GM21619 (cell line): ENCODE results near the gene PALM3.

Source experiments
- ATAC-seq: cut with Tn5 transposase; IDR thresholded peaks from one replicate; pipeline ENCODE4 v1.9.1; 2021; ENCODE audit not compliant: unreplicated experiment

The PALM3 gene, protein sequence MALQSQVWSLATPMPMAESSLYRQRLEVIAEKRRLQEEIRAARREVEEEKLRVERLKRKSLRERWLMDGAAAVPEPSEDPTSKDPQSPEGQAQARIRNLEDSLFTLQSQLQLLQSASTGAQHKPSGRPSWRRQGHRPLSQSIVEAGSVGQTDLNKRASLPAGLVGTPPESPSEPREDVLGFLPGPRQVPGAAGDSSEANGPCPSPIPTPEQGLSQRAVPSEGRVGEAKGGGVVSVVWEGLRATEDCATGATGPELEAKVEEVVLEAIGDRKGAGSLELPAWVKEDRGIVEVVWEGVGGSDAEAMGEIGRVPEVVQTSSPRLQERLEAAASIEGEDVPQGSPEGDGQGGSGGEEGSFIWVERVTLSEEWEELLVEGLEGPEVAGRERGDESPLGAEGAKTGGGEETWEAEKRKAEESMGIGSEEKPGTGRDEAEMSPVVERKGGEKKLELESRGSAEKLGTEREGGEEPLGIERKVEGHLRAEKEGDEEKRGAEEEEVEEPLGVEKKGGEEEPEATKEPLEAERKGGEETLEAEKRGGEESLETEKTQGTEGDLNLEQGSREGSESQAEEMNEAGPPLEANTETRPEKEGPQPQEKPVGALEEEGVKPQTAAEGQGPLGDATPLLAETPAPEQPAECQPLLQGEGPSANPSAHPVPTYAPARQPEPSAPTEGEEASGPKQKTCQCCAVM

DNA sequence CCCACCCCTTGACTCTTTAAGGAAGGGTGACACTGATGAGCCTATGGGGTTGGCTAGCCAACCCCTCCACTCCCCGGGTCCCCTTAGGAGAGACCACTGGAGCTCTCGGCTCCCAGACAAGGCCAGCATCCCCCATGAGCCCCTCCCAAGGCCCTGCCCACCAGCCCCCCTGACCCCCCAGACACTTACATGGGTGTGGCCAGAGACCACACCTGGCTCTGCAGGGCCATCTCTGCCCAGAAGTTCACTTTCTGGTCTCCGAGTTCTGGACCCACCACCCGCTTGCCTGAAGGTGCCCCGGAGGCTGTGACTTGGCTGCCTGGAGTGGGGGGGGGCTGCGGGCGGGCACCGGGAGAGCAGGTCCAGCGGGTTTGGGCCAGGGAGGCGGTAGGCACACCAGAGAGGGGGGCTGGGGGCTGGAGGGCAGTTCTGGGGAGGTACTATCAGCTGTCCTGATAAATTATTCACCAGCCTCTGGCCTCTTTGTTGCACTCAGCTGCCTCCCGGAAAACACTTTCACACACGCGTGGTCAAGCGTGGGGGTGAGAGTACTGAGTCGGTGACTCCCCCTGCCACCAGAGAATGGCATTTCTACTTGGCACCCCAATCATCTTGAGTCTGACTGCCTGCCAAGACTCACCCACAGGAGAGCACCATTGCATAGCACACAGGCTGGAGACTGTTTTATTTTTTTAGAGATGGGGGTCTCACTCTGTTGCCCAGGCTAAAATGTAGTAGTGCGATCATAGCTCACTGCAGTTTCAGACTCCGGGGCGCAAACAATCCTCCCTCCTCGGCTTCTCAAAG, at the start of gene PALM3:
Gene PALM3 (minus strand): TSS at position 326 of the 807 bp plus-strand sequence. CDS start 96 bp downstream, at position 230.
- no peak for ATAC-seq

DNA sequence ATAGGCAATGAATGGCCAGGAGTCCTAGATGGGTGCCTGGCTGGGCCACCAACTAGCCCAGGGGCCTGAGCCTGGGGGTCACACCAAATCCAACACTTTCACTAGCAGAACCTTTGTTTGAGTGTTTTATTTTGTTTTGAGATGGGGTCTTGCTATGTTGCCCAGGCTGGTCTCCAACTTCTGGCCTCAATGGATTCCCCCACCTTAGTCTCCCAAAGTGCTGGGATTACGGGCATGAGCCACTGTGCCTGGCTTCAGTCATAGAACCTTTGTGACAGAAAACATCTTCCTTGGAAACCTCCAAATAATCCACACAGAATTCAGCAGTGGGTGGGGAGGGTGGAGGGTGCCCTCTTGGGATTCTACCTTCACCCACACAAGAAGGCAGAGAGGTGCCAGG, 49.6 kb upstream of the PALM3 start:
- no peak for ATAC-seq

DNA sequence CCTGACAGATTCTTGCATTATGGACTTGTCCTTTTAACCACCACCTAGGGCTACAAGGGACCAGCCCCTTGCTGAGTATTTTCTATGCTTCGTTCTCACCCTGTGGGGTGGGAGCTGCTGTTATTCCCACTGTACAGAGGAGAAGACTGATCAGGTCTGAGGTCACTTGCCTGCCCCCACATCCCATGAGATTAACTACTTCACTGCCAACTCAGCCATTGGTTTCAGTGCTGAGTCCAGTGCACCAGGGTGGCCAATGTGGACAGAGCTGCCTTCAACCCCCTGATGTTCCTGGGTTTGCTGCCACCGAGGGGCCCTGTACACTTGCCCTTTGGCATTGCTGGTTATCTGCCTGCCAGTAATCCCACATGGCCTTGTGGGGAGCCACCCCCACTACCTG, 48.8 kb upstream of the PALM3 start:
- no peak for ATAC-seq

DNA sequence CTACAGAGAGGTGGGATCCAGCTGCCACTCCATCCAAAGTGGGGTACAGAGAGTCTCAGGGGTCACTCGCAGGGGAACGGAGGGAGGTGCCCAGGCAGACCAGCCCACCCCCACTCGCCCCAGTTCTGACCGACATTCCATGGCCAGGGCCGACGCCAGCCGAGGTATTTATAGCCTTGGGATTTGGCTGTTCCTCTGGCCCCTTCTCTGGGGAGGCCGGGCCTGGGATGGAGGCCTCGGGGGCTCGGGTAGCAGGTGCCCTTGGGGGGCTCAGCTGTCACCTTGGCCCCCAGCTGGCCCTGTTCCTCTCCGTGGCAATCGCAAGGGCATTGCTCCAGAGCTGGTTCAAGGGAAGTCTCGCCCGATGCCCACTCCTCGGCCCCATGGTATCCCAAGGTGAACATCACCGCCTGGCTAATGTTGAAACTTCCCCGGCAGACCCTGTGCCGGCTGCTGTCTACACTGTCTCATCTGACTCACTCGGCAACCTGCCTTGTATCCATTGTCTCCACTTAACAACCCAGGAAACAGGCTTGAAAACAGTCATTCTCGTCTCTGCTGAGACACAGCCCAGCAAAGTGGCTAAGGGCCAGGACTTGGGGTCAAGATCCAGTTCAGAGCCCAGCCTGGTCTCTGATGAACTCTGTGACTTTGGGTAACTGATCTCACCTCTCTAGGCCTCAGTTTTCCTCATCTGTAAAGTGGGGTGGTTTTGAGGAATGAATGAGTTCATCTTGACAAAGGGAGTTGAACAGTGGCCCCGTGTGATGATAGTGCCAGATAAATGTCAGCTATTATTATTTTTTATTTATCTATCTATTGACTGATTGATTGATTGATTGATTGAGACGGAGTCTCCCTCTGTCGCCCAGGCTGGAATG, 45.9 kb upstream of the PALM3 start:
- ATAC-seq: no peak

DNA sequence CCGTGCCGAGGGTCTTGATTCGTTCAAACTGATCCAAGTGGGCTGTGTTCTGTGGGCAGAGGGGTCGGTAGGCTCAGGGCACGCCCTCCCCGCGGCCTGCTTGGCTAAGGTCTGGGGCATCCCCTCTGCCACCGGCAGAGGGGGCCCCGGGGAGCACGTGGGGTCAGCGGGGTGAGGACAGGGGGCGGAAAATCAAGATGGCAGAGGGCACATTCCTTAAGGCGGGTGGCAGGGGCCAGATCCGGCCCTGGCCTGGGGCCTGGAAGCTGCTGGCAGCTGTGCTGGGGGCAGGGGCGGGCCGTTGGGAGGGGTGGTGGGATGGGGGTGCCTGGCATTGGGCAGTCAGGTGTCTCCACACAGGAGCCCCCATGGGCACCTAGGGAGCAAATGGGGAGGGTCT, 45.0 kb upstream of the PALM3 start:
- no peak for ATAC-seq

DNA sequence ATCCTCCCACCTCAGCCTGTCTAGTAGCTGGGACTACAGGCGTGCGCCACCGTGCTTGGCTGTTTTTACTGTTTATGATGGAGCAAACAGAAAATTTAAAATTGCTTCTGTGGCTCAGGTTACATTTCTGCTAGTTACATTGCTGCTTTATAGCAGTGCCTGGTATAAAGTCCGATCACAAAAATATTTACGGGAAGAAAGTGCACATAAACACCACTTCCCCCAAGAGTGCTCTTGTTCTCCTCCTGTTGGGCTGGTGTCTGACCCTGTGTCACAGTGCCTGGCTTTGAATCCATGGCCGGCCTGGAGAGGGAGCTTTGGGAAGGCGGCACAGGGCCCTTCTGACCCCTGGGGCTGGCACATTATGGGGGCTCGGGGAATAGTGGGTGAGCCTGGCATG, 43.8 kb upstream of the PALM3 start:
- ATAC-seq: no peak

DNA sequence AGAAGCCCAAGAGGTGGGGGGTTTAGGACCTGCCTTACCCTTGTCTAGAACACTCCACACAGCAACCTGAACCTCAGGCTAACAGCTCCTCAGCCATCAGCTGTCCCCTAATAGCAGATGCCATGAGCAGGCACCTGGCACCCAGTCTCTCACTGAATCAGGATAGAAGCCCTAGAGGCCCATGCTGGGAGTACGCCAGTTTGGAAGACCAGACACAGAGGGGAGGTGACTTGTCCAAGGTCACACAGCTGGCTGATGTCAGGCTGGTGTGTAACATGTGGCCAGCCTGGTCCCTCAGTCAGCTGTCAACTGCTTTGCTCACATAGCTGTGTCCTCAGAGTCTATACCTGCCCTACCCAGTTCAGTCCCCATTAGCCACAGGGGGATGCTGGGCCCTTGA, 41.4 kb upstream of the PALM3 start:
- ATAC-seq: no peak

DNA sequence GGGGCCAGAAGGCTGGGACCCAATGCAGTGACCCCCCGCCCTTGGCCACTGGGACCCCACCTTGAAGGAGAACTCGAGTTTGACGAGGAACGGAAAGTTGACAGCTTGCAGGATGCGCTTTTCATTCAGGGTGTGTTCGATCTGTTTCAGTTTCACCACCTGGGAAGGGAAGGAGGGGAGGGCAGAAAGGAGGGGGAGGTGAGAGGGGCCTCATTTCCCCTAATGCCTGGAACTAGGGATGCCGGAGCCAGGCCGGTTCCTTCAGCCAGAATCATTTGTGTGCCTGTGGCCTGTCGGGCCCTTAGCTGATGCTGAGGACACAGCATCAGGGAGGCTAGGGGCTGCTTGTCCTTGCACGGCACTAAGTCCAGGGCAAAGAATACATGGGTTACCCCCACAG, 40.9 kb upstream of the PALM3 start:
- ATAC-seq: no peak

DNA sequence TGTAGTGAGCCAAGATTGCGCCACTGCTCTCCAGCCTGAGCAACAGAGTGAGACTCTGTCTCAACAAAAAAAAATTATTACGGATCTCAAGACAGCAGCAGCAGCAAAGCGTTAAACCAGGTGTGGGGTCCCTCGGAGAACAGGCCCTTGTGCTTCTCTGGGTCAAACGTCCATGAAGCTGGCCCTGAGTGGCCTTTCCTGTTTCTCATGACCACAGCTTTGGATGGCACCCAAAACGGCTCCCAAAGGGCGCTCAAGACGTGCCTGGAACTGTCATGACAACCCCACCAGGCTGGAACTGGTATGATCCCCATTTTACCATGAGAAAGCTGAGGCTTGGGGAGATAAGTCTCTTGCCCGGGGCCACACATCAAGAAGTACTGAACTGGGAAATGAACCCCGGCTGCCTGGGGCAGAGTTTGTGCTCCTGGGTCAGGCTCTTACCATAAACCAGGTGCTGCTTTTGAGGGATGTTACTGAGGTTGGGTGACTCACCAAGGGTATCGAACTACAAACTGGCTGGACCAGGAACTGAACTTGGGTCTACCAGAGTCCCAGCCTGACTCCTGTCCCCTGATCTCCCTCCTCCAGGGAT, 40.3 kb upstream of the PALM3 start:
- ATAC-seq: no peak

DNA sequence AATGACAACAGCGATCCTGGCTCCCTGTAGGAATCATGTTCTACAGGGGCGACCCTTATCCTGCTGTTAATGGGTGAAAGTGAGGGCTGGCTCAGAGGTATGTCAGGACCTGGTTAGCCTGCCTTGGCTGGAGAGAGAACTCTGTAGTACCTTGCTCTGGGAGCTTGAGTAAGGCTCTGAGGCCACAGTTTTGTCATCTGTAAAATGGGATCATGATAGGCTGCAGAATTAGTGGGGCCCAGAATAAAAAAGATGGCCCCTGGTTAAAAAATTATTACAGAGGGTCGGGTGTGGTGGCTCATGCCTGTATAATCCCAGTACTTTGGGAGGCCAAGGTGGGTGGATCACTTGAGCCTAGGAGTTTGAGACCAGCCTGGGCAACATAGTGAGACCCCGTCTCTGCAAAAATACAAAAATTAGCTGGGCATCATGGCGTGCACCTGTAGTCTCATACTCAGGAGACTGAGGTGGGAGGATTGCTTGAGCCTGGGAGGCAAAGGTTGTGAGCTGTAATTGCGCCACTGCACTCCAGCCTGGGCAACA, 39.2 kb upstream of the PALM3 start:
- ATAC-seq: no peak

DNA sequence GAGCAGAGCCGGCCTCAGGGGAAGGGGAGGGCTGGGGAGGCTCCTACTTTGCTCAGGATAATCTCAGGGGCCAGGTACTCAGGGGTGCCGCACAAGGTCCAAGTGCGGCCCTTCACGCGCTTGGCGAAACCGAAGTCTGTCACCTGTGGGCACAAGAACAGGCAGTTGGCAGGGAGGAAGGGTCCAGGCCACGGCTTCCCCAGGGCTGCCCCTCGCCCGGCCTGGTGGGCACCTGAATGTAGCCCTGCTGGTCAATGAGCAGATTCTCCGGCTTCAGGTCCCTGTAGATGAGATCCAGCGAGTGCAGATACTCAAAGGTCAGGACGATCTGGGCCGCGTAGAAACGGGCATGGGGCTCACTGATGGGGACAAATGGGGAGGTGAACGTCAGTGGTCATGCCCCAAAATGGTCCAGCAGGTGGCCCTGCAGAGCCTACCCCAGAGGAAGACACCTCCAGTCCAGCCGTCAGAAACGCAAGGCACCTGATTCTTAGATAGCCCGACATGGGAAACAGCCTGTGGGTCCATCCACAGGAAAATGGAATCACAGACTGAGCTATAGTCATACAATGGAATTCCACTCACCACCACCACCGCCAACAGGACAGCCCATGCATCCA, 35.8 kb upstream of the PALM3 start:
- ATAC-seq: no peak

DNA sequence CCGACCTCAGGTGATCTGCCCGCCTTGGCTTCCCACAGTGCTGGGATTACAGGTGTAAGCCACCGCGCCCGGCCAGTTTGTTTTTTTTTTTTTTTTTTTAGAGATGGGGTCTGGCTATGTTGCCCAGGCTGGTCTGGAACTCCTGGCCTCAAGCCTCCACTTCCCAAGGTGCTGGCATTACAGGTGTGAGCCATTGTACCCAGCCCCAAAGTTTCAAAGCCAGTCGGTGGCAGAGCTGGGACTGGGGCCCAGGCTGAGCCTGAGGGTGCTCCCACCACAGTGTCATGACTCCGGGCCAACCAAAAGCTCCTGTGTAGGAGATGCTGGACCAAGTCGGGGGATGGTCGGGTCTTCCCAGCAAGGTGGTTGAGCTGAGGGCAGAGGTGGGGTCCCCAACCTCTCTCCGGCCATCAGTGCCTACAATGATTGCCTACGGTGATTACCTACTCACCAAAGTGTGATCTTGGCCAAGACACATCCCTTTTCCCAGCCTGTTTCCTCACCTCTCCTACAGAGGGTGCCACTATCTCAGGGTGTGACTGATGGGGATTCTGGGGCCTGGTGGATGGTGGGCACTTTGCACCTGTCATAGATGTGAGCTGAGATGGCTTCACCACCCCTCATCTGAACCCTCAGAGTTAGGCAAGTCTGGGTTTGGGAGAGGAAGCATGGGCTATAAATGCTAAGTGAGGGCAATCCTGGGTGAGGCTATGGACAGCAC, 34.6 kb upstream of the PALM3 start:
- no peak for ATAC-seq

DNA sequence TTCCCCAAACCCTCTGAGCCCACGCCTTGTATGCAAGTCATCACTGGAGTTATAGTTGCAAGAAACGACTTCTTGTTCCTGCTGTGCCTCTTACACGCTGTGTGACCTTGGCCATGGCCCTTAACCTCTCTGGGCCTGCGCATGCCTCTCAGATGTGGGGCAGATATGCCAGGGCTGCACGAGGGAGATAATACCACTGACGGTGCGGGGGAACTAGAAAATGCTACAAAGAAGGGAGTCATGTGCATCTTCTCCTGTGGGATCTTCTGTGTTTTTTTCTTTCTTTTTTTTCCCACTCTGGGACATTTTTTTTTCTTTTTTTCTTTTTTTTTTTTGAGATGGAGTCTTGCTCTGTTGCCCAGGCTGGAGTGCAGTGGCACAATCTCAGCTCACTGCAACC, 33.0 kb upstream of the PALM3 start:
- no peak for ATAC-seq

DNA sequence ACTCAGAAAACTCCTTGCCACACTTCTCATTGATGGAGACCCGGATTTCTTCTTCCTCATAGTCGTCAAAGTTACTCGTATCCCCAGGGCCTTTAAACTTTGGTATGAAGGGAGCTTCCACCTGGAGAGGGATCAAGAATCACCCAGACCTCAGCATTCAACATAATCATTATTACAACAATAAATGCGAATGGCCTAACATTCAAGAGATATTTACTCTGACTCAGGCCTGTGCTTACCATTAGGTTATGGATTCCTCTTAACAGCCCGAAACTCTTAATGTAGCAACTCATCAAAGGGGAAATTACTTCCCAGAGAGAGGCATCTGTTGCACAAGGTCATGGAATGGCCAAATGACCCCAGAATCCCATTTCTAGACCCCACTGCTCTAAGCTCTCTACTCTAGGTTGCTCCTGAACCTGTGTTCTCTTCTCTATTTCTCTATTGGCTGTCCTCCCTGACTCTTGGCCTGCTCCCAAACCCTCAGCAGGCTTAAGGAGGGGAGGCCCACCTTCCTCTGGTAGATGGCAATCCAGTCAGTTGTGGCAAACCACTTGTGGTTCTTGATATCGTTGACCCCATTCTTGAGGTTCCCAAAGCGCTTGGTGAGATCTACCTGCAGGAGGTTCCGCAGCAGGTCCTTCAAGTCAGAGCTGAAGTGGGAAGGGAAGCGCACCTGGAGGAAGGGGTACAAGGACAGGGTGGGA, 31.4 kb upstream of the PALM3 start:
- no peak for ATAC-seq

DNA sequence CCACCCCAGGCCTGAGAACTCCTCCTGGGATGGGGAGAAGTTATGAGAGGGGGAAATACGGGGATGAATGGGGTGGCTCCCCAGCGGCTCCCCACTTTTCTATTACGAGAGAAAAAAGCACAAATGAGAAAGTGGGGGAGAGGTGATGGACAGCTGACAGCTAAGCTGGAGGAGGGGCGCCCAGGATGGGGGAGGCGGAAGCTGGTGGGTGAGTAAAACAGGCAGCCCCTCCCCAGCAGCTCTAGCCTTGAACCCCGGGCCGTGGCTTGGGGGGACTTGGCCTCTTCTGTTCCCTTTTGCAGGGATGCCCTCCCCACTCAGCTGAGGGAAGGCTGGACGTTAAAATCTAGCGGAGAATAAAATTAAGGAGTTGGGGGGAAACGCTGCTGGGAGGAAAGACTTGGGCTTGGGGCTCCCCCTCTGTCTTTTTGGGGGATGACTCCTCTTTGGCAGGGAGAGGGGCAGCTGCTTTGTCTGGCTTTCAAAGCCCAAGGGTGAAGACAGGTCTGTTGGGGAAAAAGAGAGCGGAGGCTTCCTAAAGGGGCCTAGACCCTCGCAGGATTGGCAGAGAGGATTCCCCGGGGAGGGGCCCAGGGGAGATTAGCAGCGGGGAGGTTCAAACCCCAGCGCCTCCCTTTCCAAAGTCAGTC, 30.1 kb upstream of the PALM3 start:
- ATAC-seq: peak; percentile 5

DNA sequence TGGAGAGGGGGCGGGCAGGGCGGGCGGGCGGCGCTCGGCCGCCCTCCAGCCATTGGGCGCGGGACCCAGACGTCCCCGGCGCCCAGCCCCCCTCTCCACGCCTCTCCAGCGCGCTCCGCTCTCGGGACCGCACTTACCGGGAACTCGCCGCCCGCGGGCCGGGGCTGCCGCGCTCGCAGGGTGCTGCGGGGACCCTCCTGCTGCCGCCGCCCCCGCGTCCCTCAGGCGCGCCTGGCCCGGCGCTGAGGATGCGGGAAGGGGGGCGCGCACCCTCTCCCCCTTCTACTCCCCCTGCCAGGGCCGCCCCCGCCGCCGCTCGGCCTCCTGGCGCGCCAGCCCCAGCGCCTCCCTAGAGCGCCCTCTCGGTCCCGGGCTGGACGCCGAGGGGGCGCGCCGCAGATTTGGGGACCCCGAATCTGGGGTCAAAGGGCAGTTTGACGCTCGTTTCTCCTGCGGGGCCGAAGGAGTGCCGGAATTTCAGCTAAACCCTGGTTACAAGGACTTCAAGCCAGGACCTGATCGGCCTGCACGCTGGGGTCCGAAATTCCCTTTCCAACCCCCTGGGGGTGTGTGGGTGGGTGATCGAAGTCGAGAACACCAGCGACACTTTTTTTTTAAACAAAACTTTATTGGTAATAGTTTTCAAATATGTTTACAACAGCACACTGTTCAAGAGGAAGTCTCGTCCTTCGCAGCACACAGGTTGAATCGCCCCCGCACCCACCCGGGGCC, 29.4 kb upstream of the PALM3 start:
- peak; percentile 53 for ATAC-seq

DNA sequence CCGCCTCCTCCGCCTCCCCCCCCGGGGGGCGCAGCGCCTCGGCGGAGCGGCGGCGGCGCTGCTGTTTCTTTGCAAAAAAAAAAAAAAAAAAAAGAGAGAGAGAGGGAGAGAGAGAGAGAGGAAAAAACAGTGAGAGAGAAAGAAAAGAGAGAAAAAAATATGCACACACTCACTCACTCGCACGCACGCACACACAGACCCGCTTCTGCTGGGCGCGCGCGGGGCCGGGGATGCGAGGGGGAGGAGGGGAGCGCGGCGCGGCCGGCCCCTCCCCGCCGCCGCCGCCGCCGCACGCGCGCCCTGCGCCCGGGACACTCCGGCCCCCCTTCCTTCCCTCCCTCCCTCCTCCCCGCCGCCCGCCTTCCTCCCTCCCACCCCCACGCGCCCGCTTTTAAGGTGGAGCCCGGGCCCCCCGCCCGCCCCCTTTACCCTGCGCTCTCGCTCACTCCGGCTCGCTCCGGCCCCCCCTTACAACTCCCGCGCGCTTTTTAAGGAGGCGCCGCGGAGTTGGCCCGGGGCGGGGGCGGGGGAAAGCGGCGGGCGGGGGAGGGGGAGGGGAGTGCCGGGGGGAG, 28.7 kb upstream of the PALM3 start, which contains the start of gene SAMD1:
Gene SAMD1 (minus strand): TSS at position 243 of the 572 bp plus-strand sequence.
- ATAC-seq: peak; percentile 41
